Fibroblast of villous mesenchyme (primary cell): ENCODE measurements around the gene SOBP. TPM values are rescaled to one million over a fixed set of nuclear protein-coding genes. Genes with fewer than 3 reads are reported as not detected.

Experiments
- DNase-seq: peaks from one replicate; pipeline ENCODE4 v3.0.0-alpha.2; 2010; ENCODE audit warnings: low read depth
- H3K4me3 ChIP-seq: 2 replicates; pipeline ENCODE4 v1.5.1; 2011; ENCODE audit warnings: low read depth, mild to moderate bottlenecking, low read length
- CTCF ChIP-seq: IDR thresholded peaks from 2 replicates; pipeline ENCODE4 v1.5.1; 2012; ENCODE audit warnings: low read depth, mild to moderate bottlenecking, low read length; ENCODE audit not compliant: insufficient read depth
- total RNA-seq: library from RNA; depleted of rRNA; stranded (reverse); fragments of >200 nt; gene quantifications from 2 replicates; pipeline ENCODE4 v1.2.3, GENCODE V29; 2012

The SOBP gene
- total RNA-seq, 1 donor: 1.3 TPM

GRCh38 chr6:107666084-107666980, 176.4 kb downstream of the SOBP start:
- TF ChIP-seq CTCF: no peak
- H3K4me3 ChIP-seq: no peak overlapping the region
- no peak for DNase-seq

GRCh38 chr6:107666981-107667601, 177.2 kb downstream of the SOBP start:
- TF ChIP-seq CTCF: no peak
- H3K4me3 ChIP-seq: no peak overlapping the region
- no peak for DNase-seq

GRCh38 chr6:107667790-107668189, 177.9 kb downstream of the SOBP start:
- no peak overlapping the region for H3K4me3 ChIP-seq
- no peak for DNase-seq
- no peak for TF ChIP-seq CTCF

GRCh38 chr6:107668743-107669474, 179.0 kb downstream of the SOBP start:
- H3K4me3 ChIP-seq: no peak overlapping the region
- TF ChIP-seq CTCF: no peak
- no peak for DNase-seq

GRCh38 chr6:107670792-107671199, 180.9 kb downstream of the SOBP start:
- TF ChIP-seq CTCF: no peak
- DNase-seq: no peak
- H3K4me3 ChIP-seq: no peak overlapping the region

- no peak overlapping the region for H3K4me3 ChIP-seq
- peak; percentile 29 for DNase-seq
- TF ChIP-seq CTCF: no peak
Observed at GRCh38 chr6:107673076-107673494, 183.2 kb downstream of the SOBP start.
